Spleen (tissue), 11 donors: ENCODE measurements around the gene FAM47E. TPM values are rescaled to one million over a fixed set of nuclear protein-coding genes. Genes with fewer than 3 reads are reported as not detected.

Experiments
- DNase-seq: peaks from one replicate; pipeline ENCODE4 v3.0.0-alpha.2; 2020
- H3K27ac ChIP-seq, 8 donors: fragments of 200-600 bp; sonication (generic) in 7 of 8; 1 replicate in 4 of 8; 2 replicates in 4 of 8; pipeline versions ENCODE4 v1.5.0 to v1.8.0; 2016 to 2021; ENCODE audit warnings: inconsistent platforms in 4 of 8, mild to moderate bottlenecking in 4 of 8, moderate library complexity in 1 of 8
- H3K27me3 ChIP-seq, 7 donors: fragments of 200-600 bp; sonication (generic) in 6 of 7; replicated peaks in 1 of 7; 1 replicate in 4 of 7; 2 replicates in 3 of 7; pipeline versions ENCODE4 v1.5.0 to v1.8.0; 2016 to 2021; ENCODE audit warnings: inconsistent platforms in 3 of 7, mild to moderate bottlenecking in 1 of 7
- H3K36me3 ChIP-seq, 6 donors: fragments of 200-600 bp; sonication (generic) in 5 of 6; 1 replicate in 4 of 6; 2 replicates in 2 of 6; pipeline versions ENCODE4 v1.5.0 to v1.8.0; 2016 to 2021; ENCODE audit warnings: inconsistent platforms in 2 of 6
- H3K4me1 ChIP-seq, 6 donors: fragments of 200-600 bp; sonication (generic) in 5 of 6; 1 replicate in 3 of 6; 2 replicates in 3 of 6; pipeline versions ENCODE4 v1.5.0 to v1.8.0; 2016 to 2021; ENCODE audit warnings: inconsistent platforms in 3 of 6
- H3K4me3 ChIP-seq, 8 donors: fragments of 200-600 bp; sonication (generic) in 7 of 8; 1 replicate in 4 of 8; 2 replicates in 4 of 8; pipeline versions ENCODE4 v1.5.0 to v1.8.0; 2016 to 2021; ENCODE audit warnings: inconsistent platforms in 4 of 8, mild to moderate bottlenecking in 4 of 8, moderate library complexity in 2 of 8
- H3K9me3 ChIP-seq, 8 donors: fragments of 200-600 bp; sonication (generic) in 7 of 8; 1 replicate in 4 of 8; 2 replicates in 4 of 8; pipeline versions ENCODE4 v1.5.0 to v1.8.0; 2016 to 2021; ENCODE audit warnings: inconsistent platforms in 4 of 8
- CTCF ChIP-seq, 11 experiments: fragments of 200-600 bp in 7 of 11; fragments of 450-650 bp in 4 of 11; sonication (generic) in 4 of 11; IDR thresholded peaks in 8 of 11; conservative IDR thresholded peaks in 3 of 11; 1 replicate in 7 of 11; 2 replicates in 4 of 11; pipeline versions ENCODE4 v1.4.0 to v1.8.0; 2016 to 2021; ENCODE audit warnings: antibody characterized with exemption in 11 of 11, inconsistent platforms in 4 of 11, mild to moderate bottlenecking in 1 of 11
- POLR2A ChIP-seq, 3 donors: fragments of 450-650 bp; IDR thresholded peaks; one replicate each; pipeline ENCODE4 v1.5.1; 2017; ENCODE audit warnings: antibody characterized with exemption in 3 of 3, mild to moderate bottlenecking in 1 of 3
- POLR2AphosphoS5 ChIP-seq, 3 donors: sonication (generic); formaldehyde crosslinking; IDR thresholded peaks; one replicate each; pipeline ENCODE4 v1.5.1; 2017; ENCODE audit warnings: antibody characterized with exemption in 3 of 3
- WGBS, 5 donors: extraction: QIAGEN DNeasy Blood & Tissue Kit in 3 of 5; methylation state at CpG; one replicate each; pipeline versions ENCODE4 v1.1.5 to v1.1.7; 2013 to 2018; 5-methylcytosine and 5-hydroxymethylcytosine counted together
- intact Hi-C: fragments of 100-400 bp; cut with DNase I; formaldehyde crosslinking; loops from one replicate; pipeline ENCODE4 v1.15.0; 2023; ENCODE audit warnings: low total_unique reads
- polyA plus RNA-seq, 3 donors: library from polyadenylated mRNA; stranded (reverse); fragments of 200-250 nt; gene quantifications; one replicate each; pipeline ENCODE4 v1.2.1, GENCODE V29; 2013
- total RNA-seq, 7 donors: library from RNA; depleted of rRNA in 3 of 7; stranded (reverse); fragments of >200 nt in 3 of 7; fragmentation: NEBNext Ultra II Directional in 4 of 7; extraction: Animal tissue kit (Norgen Biotek cat#: 25700) in 4 of 7; gene quantifications; one replicate each; pipeline versions ENCODE4 v1.1.0 to v1.2.1, GENCODE V29; 2016 to 2021
- donor health status: healthy with polysubstance abuse.
- donor health status: DM: no; HTN: no; CAD: no; lungs with moderate emphysema.
- donor health status: DM: no; HTN: no; CAD: no.
- donor health status: Bipolar disorder and iron deficiency.
- donor health status: healthy.
- donor health status: DM: no; HTN: no; CAD: no.
- donor health status: DM: yes; HTN: yes; CAD: no.

The FAM47E gene
- total and polyA plus RNA-seq, 10 donors: 0.66 to 6.2 (median 2.1) TPM

- no peak for TF ChIP-seq POLR2AphosphoS5 (IDR thresholded peaks at IDR 0.05)
- TF ChIP-seq POLR2A (IDR thresholded peaks at IDR 0.05): no peak
- no peak for TF ChIP-seq CTCF (IDR thresholded peaks at IDR 0.05 in 8 of 11, conservative IDR thresholded peaks at IDR 0.05 in 3 of 11)
- Histone ChIP-seq H3K36me3 (no peaks in the 10 kb centered on the region), H3K4me1 (no peaks in the 10 kb centered on the region), H3K27me3 (no peaks in the 10 kb centered on the region), H3K4me3 (no peak overlapping the region), H3K27ac (no peak overlapping the region), H3K9me3 (peaks cover 0 to 7% (median 3%) of the 10 kb centered on the region in 8 donors)
- DNase-seq: no peak
- intact Hi-C loops: no loop called here
- 93 to 99% (median 95%) methylated on average over 5 of the region's 5 CpGs for whole genome bisulfite sequencing, 5 donors
Measured at GRCh38 chr4:76234679-76235044, 16.9 kb upstream of the FAM47E start.

GRCh38 chr4:76235407-76235806 lies 16.1 kb upstream of the FAM47E start:
- H3K4me3 ChIP-seq: no peak overlapping the region
- TF ChIP-seq POLR2AphosphoS5 (IDR thresholded peaks at IDR 0.05) (no peak), POLR2A (IDR thresholded peaks at IDR 0.05) (no peak), CTCF (IDR thresholded peaks at IDR 0.05 in 8 of 11, conservative IDR thresholded peaks at IDR 0.05 in 3 of 11) (no peak)
- no peaks in the 10 kb centered on the region for H3K27me3 ChIP-seq
- no peak for DNase-seq
- H3K27ac ChIP-seq: no peak overlapping the region
- 91 to 98% (median 95%) methylated on average over 2 of the region's 2 CpGs for WGBS, 5 donors
- peaks cover 3 to 14% (median 11%) of the 10 kb centered on the region in 8 donors for H3K9me3 ChIP-seq
- intact Hi-C loops: no loop called here
- H3K36me3 ChIP-seq: no peaks in the 10 kb centered on the region
- H3K4me1 ChIP-seq: no peaks in the 10 kb centered on the region

- H3K9me3 ChIP-seq: peaks cover 3 to 19% (median 15%) of the 10 kb centered on the region in 8 donors
- H3K36me3 ChIP-seq: no peaks in the 10 kb centered on the region
- H3K4me1 ChIP-seq: no peaks in the 10 kb centered on the region
- WGBS, 5 donors: 54 to 88% (median 68%) methylated on average over 1 of the region's 1 CpG
- H3K27me3 ChIP-seq: no peaks in the 10 kb centered on the region
- DNase-seq: no peak
- no peak overlapping the region for H3K4me3 ChIP-seq
- intact Hi-C loops: no loop called here
- no peak overlapping the region for H3K27ac ChIP-seq
- TF ChIP-seq POLR2AphosphoS5 (IDR thresholded peaks at IDR 0.05): no peak
- no peak for TF ChIP-seq CTCF (IDR thresholded peaks at IDR 0.05 in 8 of 11, conservative IDR thresholded peaks at IDR 0.05 in 3 of 11)
- TF ChIP-seq POLR2A (IDR thresholded peaks at IDR 0.05): no peak
Measured at GRCh38 chr4:76235915-76236314, 15.6 kb upstream of the FAM47E start.

- H3K4me3 ChIP-seq: no peak overlapping the region
- no peaks in the 10 kb centered on the region for H3K27me3 ChIP-seq
- peaks cover 3 to 24% (median 21%) of the 10 kb centered on the region in 8 donors for H3K9me3 ChIP-seq
- H3K36me3 ChIP-seq: no peaks in the 10 kb centered on the region
- WGBS, 5 donors: 88 to 95% (median 93%) methylated on average over 4 of the region's 4 CpGs
- intact Hi-C loops: no loop called here
- TF ChIP-seq CTCF (IDR thresholded peaks at IDR 0.05 in 8 of 11, conservative IDR thresholded peaks at IDR 0.05 in 3 of 11): no peak
- no peak for TF ChIP-seq POLR2AphosphoS5 (IDR thresholded peaks at IDR 0.05)
- DNase-seq: no peak
- no peak overlapping the region for H3K27ac ChIP-seq
- no peaks in the 10 kb centered on the region for H3K4me1 ChIP-seq
Measured at GRCh38 chr4:76238236-76238635, 13.3 kb upstream of the FAM47E start.
